ENCODE results near the gene DLK1. TPM values are rescaled to one million over a fixed set of nuclear protein-coding genes. Genes with fewer than 3 reads are reported as not detected.

The DLK1 gene
- polyA plus RNA-seq, 2 of the 4 experiments (the other 2 are of a cell fraction): 0.06 TPM; not detected in 1

GRCh38 chr14:100736269-100737180 lies 9.8 kb downstream of the DLK1 start:
- Histone ChIP-seq H3K4me3 (no peak overlapping the region), H3K9me3 (no peaks in the 10 kb centered on the region), H3K4me1 (no peaks in the 10 kb centered on the region), H3K4me2 (no peak overlapping the region), H3K27ac (no peak overlapping the region)
- WGBS (ENCODE audit: missing lambda C conversion rate): 44% methylated on average over 15 of the region's 22 CpGs
- DNase-seq (ENCODE audit: low read depth in 1 of 2, low spot score in 1 of 2) (no peak), ATAC-seq (0 out of 6 replicates have a peak, but pooled peaks of 1 of the 2 experiments have one; percentile 26), FAIRE-seq (no peak)
- TF ChIP-seq CTCF (IDR thresholded peaks at IDR 0.05) (no peak), ZFP36 (IDR thresholded peaks at IDR 0.05; ENCODE audit: borderline replicate concordance, partially characterized antibody) (no peak), ZNF302 (CRISPR knock-in tag; IDR thresholded peaks at IDR 0.05) (no peak), RAD21 (conservative IDR thresholded peaks at IDR 0.05 in 1 of 2, IDR thresholded peaks at IDR 0.05 in 1 of 2) (no peak), KDM1A (IDR thresholded peaks at IDR 0.05; ENCODE audit: low read depth) (no peak)
- CTCF ChIA-PET: interaction anchor here (0.6 to 1.3 kb wide), 2 partner anchors 10 to 24 kb away, joined by 3 read pairs; no protein-coding TSS in a partner anchor
- POLR2A ChIA-PET: interaction anchor here (0.6 kb wide), 1 partner anchor 423 kb away, joined by 3 read pairs; no protein-coding TSS in a partner anchor

- Histone ChIP-seq H3K27ac (no peak overlapping the region), H3K4me3 (no peak overlapping the region), H3K4me1 (no peaks in the 10 kb centered on the region), H3K9me3 (no peaks in the 10 kb centered on the region), H3K4me2 (no peak overlapping the region)
- ATAC-seq (no peak), FAIRE-seq (no peak), DNase-seq (ENCODE audit: low read depth in 1 of 2, low spot score in 1 of 2) (no peak)
- no peak for TF ChIP-seq ZC3H11A (IDR thresholded peaks at IDR 0.05)
- TF ChIP-seq ZSCAN20 (CRISPR knock-in tag; IDR thresholded peaks at IDR 0.05): no peak
- no peak for TF ChIP-seq NPAS2 (CRISPR knock-in tag; IDR thresholded peaks at IDR 0.05; ENCODE audit: borderline replicate concordance)
- no peak for TF ChIP-seq E2F6 (IDR thresholded peaks at IDR 0.05; ENCODE audit: borderline replicate concordance, low read depth)
- TF ChIP-seq MYC (IDR thresholded peaks at IDR 0.05; ENCODE audit: borderline replicate concordance, low read length): no peak
- no peak for TF ChIP-seq BCL3 (IDR thresholded peaks at IDR 0.05)
- POLR2A ChIA-PET: no interaction called here
- 80% methylated on average over 17 of the region's 17 CpGs for WGBS (ENCODE audit: missing lambda C conversion rate)
- CTCF ChIA-PET: no interaction called here
Measured at GRCh38 chr14:100737526-100737925, 10.8 kb downstream of the DLK1 start.

GRCh38 chr14:100738269-100738691 lies 11.6 kb downstream of the DLK1 start:
- H3K9me3 ChIP-seq: no peaks in the 10 kb centered on the region
- TF ChIP-seq GATA3 (IDR thresholded peaks at IDR 0.05; ENCODE audit: borderline replicate concordance): no peak
- TF ChIP-seq ELK1 (IDR thresholded peaks at IDR 0.05; ENCODE audit: low read depth, low read length): no peak
- TF ChIP-seq ZC3H11A (IDR thresholded peaks at IDR 0.05): no peak
- TF ChIP-seq RFX5 (IDR thresholded peaks at IDR 0.05): no peak
- TF ChIP-seq NR3C1 (IDR thresholded peaks at IDR 0.05): no peak
- TF ChIP-seq MAZ (IDR thresholded peaks at IDR 0.05; ENCODE audit: borderline replicate concordance, low read depth, low read length): no peak
- no peak for TF ChIP-seq EHMT2 (IDR thresholded peaks at IDR 0.05; ENCODE audit: low read depth)
- TF ChIP-seq RAD21 (conservative IDR thresholded peaks at IDR 0.05 in 1 of 2, IDR thresholded peaks at IDR 0.05 in 1 of 2): no peak
- no peak for TF ChIP-seq ZNF302 (CRISPR knock-in tag; IDR thresholded peaks at IDR 0.05)
- TF ChIP-seq CHD2 (IDR thresholded peaks at IDR 0.05; ENCODE audit: low read length, partially characterized antibody): no peak
- TF ChIP-seq PBX3 (IDR thresholded peaks at IDR 0.05): no peak
- no peak for TF ChIP-seq EP300 (IDR thresholded peaks at IDR 0.05)
- no peak for FAIRE-seq
- ATAC-seq: no peak; a peak in 1 of 6 replicates
- CTCF ChIA-PET: no interaction called here
- no peak for DNase-seq (ENCODE audit: low read depth in 1 of 2, low spot score in 1 of 2)
- POLR2A ChIA-PET: no interaction called here
- 36% methylated on average over 3 of the region's 6 CpGs for WGBS (ENCODE audit: missing lambda C conversion rate)
- H3K27ac ChIP-seq: no peak overlapping the region
- H3K4me1 ChIP-seq: no peaks in the 10 kb centered on the region
- no peak overlapping the region for H3K4me3 ChIP-seq
- no peak overlapping the region for H3K4me2 ChIP-seq

Measured in A549 (cell line).